NB4 (cell line): Measurements from ENCODE around the gene SYT11.

ENCODE experiments used
- CTCF ChIP-seq: IDR thresholded peaks from one replicate; pipeline ENCODE4 v1.5.1; 2012; ENCODE audit warnings: low read depth, low read length
- MAX ChIP-seq: IDR thresholded peaks from 2 replicates; pipeline ENCODE4 v1.6.1; 2011; ENCODE audit warnings: low read depth, low read length
- MYC ChIP-seq: IDR thresholded peaks from 2 replicates; pipeline ENCODE4 v1.6.1; 2011; ENCODE audit warnings: low read depth, low read length
- POLR2A ChIP-seq: IDR thresholded peaks from 2 replicates; pipeline ENCODE4 v1.6.1; 2011; ENCODE audit warnings: mild to moderate bottlenecking; ENCODE audit not compliant: insufficient read length; ENCODE audit errors: extremely low read depth

- TF ChIP-seq CTCF (no peak), POLR2A (peak; percentile 22), MYC (no peak), MAX (no peak)
Measured at GRCh38 chr1:155859881-155860871, 809 bp downstream of the SYT11 start.
